ENCODE data around the gene CFAP46. TPM values are rescaled to one million over a fixed set of nuclear protein-coding genes. Genes with fewer than 3 reads are reported as not detected.

CFAP46 gene
- total RNA-seq, 2 donors from 2014 or later = 0.35 to 1.5 TPM

DNA sequence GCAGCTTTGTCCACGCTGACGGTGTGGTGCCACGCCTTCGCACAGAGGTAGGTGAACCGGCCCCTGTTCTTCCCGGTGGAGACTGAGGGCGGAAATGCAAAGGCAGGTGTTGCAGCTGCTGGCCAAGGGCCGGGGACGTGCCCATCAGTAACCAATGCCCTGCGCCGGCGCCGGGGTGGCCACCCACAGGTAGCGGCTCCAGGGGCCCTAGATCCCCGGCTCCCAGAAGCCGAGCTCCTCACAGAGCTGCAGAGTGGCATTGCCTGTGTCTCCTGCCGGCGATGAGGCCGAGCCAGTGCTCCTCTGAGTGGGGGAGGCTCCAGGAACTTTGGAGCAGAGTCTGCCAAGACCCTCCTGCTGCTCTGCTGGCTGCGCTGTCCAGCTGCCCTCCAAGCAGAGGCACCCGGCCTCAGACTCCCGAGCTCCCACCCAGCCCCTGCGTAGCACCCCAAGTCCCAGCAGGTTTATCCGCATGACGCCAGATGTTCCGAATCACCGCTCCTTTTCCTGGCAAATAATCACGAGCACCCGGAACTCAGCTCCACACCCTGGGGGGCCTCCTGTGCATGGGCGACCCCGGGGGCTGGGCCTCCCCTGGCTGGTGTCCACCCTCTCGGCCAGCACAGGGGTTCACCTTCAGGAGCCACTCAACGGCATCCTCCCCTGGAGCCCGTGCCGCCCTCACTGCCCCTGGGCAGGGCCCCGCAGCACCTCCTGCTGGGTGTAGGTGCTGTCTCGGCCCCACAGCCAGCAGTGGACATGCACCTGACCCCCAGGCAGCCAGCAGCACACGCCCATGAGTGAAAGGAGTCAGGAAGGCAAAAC is 22.1 kb downstream of the CFAP46 start:
- Histone ChIP-seq H3K36me3 (no peaks in the 10 kb centered on the region), H3K27ac (no peak overlapping the region), H3K4me3 (no peak overlapping the region), H3K27me3 (no peaks in the 10 kb centered on the region), H3K4me1 (no peaks in the 10 kb centered on the region), H3K9me3 (no peaks in the 10 kb centered on the region)
- no peak for DNase-seq (ENCODE audit: low spot score)
- TF ChIP-seq, protein P1, sequence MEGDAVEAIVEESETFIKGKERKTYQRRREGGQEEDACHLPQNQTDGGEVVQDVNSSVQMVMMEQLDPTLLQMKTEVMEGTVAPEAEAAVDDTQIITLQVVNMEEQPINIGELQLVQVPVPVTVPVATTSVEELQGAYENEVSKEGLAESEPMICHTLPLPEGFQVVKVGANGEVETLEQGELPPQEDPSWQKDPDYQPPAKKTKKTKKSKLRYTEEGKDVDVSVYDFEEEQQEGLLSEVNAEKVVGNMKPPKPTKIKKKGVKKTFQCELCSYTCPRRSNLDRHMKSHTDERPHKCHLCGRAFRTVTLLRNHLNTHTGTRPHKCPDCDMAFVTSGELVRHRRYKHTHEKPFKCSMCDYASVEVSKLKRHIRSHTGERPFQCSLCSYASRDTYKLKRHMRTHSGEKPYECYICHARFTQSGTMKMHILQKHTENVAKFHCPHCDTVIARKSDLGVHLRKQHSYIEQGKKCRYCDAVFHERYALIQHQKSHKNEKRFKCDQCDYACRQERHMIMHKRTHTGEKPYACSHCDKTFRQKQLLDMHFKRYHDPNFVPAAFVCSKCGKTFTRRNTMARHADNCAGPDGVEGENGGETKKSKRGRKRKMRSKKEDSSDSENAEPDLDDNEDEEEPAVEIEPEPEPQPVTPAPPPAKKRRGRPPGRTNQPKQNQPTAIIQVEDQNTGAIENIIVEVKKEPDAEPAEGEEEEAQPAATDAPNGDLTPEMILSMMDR (IDR thresholded peaks at IDR 0.05) = no peak

DNA sequence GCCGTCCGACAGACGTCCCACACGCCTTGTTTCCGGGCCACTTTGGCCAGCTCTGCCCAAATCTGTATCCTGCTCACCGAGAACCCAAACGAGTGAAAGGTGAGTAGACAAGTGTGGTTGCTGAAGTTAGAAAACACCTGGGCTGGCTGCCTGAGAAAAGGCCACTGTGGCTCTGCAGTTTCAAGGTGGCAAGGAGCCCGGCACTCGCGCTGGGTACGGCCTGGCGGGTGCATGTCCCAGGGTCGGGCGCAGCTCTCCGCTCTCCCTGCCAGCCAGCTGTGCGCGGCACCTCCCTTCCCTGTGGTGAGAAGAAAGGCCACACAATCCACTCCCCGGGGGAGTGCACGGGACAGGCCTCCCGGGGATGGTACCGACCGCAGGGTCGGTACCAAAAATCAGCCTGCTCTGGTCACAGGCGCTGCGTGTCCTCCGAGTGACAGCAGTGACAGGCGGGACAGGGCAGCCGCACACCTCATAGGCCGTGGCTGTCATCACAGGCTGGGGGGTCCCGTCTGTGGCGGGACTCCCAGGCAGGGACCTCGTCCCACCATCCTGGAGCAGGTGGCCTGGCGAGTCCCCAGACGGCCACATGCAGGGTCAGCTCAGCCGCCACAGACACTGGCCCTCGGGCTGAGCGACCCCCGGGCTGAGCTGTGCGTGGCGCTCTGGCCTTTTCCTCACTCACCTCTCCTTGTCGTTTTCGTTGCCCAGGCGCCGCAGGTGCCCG is 22.8 kb downstream of the CFAP46 start:
- Histone ChIP-seq H3K9me3 (no peaks in the 10 kb centered on the region), H3K4me1 (no peaks in the 10 kb centered on the region), H3K27me3 (no peaks in the 10 kb centered on the region), H3K4me3 (no peak overlapping the region), H3K36me3 (no peaks in the 10 kb centered on the region), H3K27ac (no peak overlapping the region)
- DNase-seq (ENCODE audit: low spot score) = no peak
- TF ChIP-seq, protein P1 (IDR thresholded peaks at IDR 0.05) = no peak

DNA sequence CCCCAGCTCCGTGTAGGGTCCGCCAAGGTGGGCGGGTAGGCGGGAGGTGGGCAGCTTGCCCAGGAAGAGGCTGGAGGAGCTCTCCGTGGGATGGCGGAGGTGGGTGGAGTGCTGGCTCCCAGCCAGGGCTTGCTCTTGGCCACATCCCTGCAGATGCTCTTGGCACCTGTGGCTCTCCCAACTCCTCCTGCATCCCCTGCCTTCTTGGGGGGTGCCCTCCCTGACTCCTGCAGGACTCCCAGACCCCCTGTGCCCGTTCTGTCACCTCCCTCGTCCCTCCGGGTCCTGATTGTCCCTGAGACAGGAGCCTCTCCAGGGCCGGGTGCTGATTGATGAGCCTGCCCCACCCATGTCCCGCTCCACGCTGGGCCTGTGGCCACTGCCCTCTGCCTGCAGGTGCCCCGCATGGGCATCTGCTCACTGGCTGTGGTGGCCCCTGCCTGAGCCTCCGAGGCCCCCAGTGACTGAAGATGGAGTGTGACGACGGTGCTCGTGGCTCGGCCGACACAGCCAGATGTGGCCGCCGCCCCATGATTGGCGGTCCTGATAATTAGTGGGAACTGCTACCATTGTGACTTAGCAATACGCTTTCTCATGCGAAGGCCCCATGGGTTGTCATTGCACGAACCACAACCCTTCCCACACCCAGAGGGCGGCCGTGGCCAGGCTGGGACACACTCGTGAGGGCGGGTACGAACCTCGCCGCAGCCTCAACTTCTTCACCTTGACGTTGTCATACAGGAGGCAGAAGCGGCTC is 23.6 kb downstream of the CFAP46 start:
- DNase-seq (ENCODE audit: low spot score) = no peak
- Histone ChIP-seq H3K27ac (no peak overlapping the region), H3K27me3 (no peaks in the 10 kb centered on the region)

DNA sequence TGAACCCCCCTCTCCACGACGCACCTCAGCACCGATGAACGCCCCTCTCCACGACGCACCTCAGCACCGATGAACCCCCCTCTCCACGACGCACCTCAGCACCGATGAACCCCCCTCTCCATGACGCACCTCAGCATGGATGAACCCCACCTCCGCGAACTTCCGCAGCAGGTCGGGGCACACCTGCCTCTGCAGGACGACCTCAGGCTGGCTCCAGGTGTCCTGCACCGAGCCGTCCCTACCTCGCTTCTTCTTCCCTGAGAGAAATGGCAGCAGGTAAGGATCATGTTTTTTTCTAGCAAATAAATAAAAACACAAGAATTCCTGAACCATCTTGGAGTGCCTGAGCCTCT is 24.1 kb downstream of the CFAP46 start:
- Histone ChIP-seq H3K36me3 (no peaks in the 10 kb centered on the region), H3K4me3 (no peak overlapping the region), H3K27me3 (no peaks in the 10 kb centered on the region), H3K4me1 (no peaks in the 10 kb centered on the region), H3K9me3 (no peaks in the 10 kb centered on the region), H3K27ac (no peak overlapping the region)
- TF ChIP-seq, protein P1 (IDR thresholded peaks at IDR 0.05) = no peak
- no peak for DNase-seq (ENCODE audit: low spot score)

More for the DNA sequence above, 23.6 kb downstream of the CFAP46 start:
- Histone ChIP-seq H3K36me3 (no peaks in the 10 kb centered on the region), H3K4me3 (no peak overlapping the region), H3K9me3 (no peaks in the 10 kb centered on the region), H3K4me1 (no peaks in the 10 kb centered on the region)
- TF ChIP-seq, protein P1 (IDR thresholded peaks at IDR 0.05) = no peak

DNA sequence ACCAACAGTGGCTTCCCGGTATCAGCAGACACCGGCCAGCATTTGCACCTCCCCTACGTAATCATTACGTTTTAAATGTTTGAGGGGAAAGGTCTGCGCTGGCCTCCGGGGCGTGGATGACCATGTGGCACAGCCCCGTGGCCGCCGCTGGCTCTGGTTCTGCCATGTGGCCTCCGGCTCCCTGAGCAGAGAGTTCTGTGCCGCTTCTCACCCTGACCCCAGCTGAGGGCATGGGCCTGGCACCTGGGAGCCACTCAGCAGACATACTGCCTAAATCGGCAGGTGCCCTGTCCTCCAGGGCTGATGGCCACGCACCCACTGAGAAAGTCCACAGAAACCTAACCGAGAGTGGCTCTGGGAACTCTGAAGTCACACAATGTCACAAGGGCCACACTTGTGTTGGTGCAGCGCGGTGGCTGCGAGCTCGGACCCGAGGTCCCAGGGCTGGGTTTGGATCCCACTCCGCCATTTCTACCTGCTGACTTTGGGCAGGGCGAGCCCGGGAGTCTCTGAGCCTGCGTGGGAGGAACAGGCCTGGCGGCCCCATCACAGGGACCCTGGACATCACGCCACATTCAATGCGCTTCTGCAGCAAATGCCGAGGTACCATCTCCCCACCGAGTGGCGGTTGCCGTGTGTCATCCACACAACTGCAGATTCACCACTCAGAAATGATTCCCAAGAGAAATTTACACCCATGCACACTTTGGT is 25.3 kb downstream of the CFAP46 start:
- Histone ChIP-seq H3K36me3 (no peaks in the 10 kb centered on the region), H3K4me1 (no peaks in the 10 kb centered on the region), H3K27me3 (no peaks in the 10 kb centered on the region), H3K4me3 (no peak overlapping the region), H3K9me3 (no peaks in the 10 kb centered on the region), H3K27ac (no peak overlapping the region)
- DNase-seq (ENCODE audit: low spot score) = no peak
- TF ChIP-seq, protein P1 (IDR thresholded peaks at IDR 0.05) = no peak
